ENCODE data around the gene EEFSEC. TPM values are rescaled to one million over a fixed set of nuclear protein-coding genes. Genes with fewer than 3 reads are reported as not detected.

Gene EEFSEC
- polyA plus RNA-seq, 1 donor (not counting 4 experiments of a cell fraction or from before 2014, with no cell fraction given), result 8.7 TPM

- no peaks in the 10 kb centered on the region for H3K9me1 ChIP-seq (ENCODE audit: control insufficient read depth, extremely low read depth, insufficient read depth, low read length)
- no peaks in the 10 kb centered on the region for H3K79me2 ChIP-seq (ENCODE audit: control insufficient read depth, insufficient read depth, low read length)
- no peaks in the 10 kb centered on the region for H4K20me1 ChIP-seq (ENCODE audit: control insufficient read depth, extremely low read depth, insufficient read depth, low read length)
- H3K9me3 ChIP-seq (ENCODE audit: control insufficient read depth, low read depth, low read length), result no peaks in the 10 kb centered on the region
- H2AFZ ChIP-seq (ENCODE audit: control insufficient read depth, low read length), result no peak overlapping the region
- FAIRE-seq (no peak), DNase-seq (ENCODE audit: low read depth, low spot score) (no peak)
- no peak overlapping the region for H3K4me3 ChIP-seq (ENCODE audit: control insufficient read depth in 2 of 3, extremely low read depth in 1 of 3, insufficient read depth in 2 of 3, low read depth in 1 of 3, low read length in 3 of 3)
- no peak for TF ChIP-seq EZH2 (IDR thresholded peaks at IDR 0.05; ENCODE audit: low read length)
- peak; percentile 55 to 87 (median 86) for TF ChIP-seq CTCF (optimal IDR thresholded peaks at IDR 0.05 in 1 of 3, IDR thresholded peaks at IDR 0.05 in 1 of 3, conservative IDR thresholded peaks at IDR 0.05 in 1 of 3; ENCODE audit: extremely low read depth in 1 of 3, insufficient read depth in 2 of 3, low read length in 3 of 3)
- no peaks in the 10 kb centered on the region for H3K27me3 ChIP-seq (ENCODE audit: control insufficient read depth, extremely low read depth, insufficient read depth, low read length)
- no peak overlapping the region for H3K4me2 ChIP-seq (ENCODE audit: control insufficient read depth, extremely low read depth, insufficient read depth, low read depth, low read length)
- no peak overlapping the region for H3K9ac ChIP-seq (ENCODE audit: control insufficient read depth, extremely low read depth, insufficient read depth, low read length)
- dilution Hi-C loops (cut with MboI; ENCODE audit: extremely low pct_ligation_motif_present, low sequenced_read_pairs), result no loop called here
- H3K36me3 ChIP-seq (ENCODE audit: control insufficient read depth in 2 of 2, extremely low read depth in 1 of 2, insufficient read depth in 2 of 2, low read length in 2 of 2), result peaks cover 1 to 6% of the 10 kb centered on the region in 2 experiments
- H3K27ac ChIP-seq (ENCODE audit: control insufficient read depth, insufficient read depth, low read length), result no peak overlapping the region
- no peaks in the 10 kb centered on the region for H3K4me1 ChIP-seq (ENCODE audit: control insufficient read depth, extremely low read depth, insufficient read depth, low read length)
These were observed 169.0 kb downstream of the EEFSEC start for GRCh38 chr3:128322030-128323022.

- no peak overlapping the region for H3K9ac ChIP-seq (ENCODE audit: control insufficient read depth, extremely low read depth, insufficient read depth, low read length)
- H3K4me3 ChIP-seq (ENCODE audit: control insufficient read depth in 2 of 3, extremely low read depth in 1 of 3, insufficient read depth in 2 of 3, low read depth in 1 of 3, low read length in 3 of 3), result no peak overlapping the region
- no peaks in the 10 kb centered on the region for H3K9me3 ChIP-seq (ENCODE audit: control insufficient read depth, low read depth, low read length)
- TF ChIP-seq EZH2 (IDR thresholded peaks at IDR 0.05; ENCODE audit: low read length) (no peak), CTCF (optimal IDR thresholded peaks at IDR 0.05 in 1 of 3, IDR thresholded peaks at IDR 0.05 in 1 of 3, conservative IDR thresholded peaks at IDR 0.05 in 1 of 3; ENCODE audit: extremely low read depth in 1 of 3, insufficient read depth in 2 of 3, low read length in 3 of 3) (no peak)
- no peak overlapping the region for H2AFZ ChIP-seq (ENCODE audit: control insufficient read depth, low read length)
- H3K79me2 ChIP-seq (ENCODE audit: control insufficient read depth, insufficient read depth, low read length), result no peaks in the 10 kb centered on the region
- H3K27me3 ChIP-seq (ENCODE audit: control insufficient read depth, extremely low read depth, insufficient read depth, low read length), result no peaks in the 10 kb centered on the region
- FAIRE-seq (no peak), DNase-seq (ENCODE audit: low read depth, low spot score) (no peak)
- no peaks in the 10 kb centered on the region for H3K9me1 ChIP-seq (ENCODE audit: control insufficient read depth, extremely low read depth, insufficient read depth, low read length)
- no peaks in the 10 kb centered on the region for H4K20me1 ChIP-seq (ENCODE audit: control insufficient read depth, extremely low read depth, insufficient read depth, low read length)
- peaks cover 1 to 6% of the 10 kb centered on the region in 2 experiments for H3K36me3 ChIP-seq (ENCODE audit: control insufficient read depth in 2 of 2, extremely low read depth in 1 of 2, insufficient read depth in 2 of 2, low read length in 2 of 2)
- dilution Hi-C loops (cut with MboI; ENCODE audit: extremely low pct_ligation_motif_present, low sequenced_read_pairs), result no loop called here
- H3K27ac ChIP-seq (ENCODE audit: control insufficient read depth, insufficient read depth, low read length), result no peak overlapping the region
- no peaks in the 10 kb centered on the region for H3K4me1 ChIP-seq (ENCODE audit: control insufficient read depth, extremely low read depth, insufficient read depth, low read length)
- no peak overlapping the region for H3K4me2 ChIP-seq (ENCODE audit: control insufficient read depth, extremely low read depth, insufficient read depth, low read depth, low read length)
These were observed 170.2 kb downstream of the EEFSEC start for GRCh38 chr3:128323206-128324081.
